Tibial nerve (tissue), 4 donors: ENCODE data around the gene TMEM234. TPM values are rescaled to one million over a fixed set of nuclear protein-coding genes. Genes with fewer than 3 reads are reported as not detected.
A peak's percentile ranks its signal among the peaks of the same experiment; 100 is the strongest.

Source experiments
- DNase-seq, 2 donors: peaks; one replicate each; pipeline ENCODE4 v3.0.0-alpha.2; 2019; ENCODE audit warnings: low spot score in 2 of 2
- H3K27ac ChIP-seq, 4 donors: fragments of 200-600 bp; sonication (generic) in 3 of 4; one replicate each; pipeline ENCODE4 v1.5.1; 2017 to 2019; ENCODE audit warnings: mild to moderate bottlenecking in 1 of 4
- H3K27me3 ChIP-seq, 2 donors: fragments of 200-600 bp; sonication (generic) in 1 of 2; one replicate each; pipeline versions ENCODE4 v1.5.1 to v1.6.0; 2017 to 2019
- H3K36me3 ChIP-seq, 3 donors: fragments of 200-600 bp; sonication (generic); one replicate each; pipeline ENCODE4 v1.5.1; 2018 to 2019
- H3K4me1 ChIP-seq, 4 donors: fragments of 200-600 bp; sonication (generic) in 3 of 4; one replicate each; pipeline ENCODE4 v1.5.1; 2017 to 2019
- H3K4me3 ChIP-seq, 4 donors: fragments of 200-600 bp; sonication (generic) in 3 of 4; one replicate each; pipeline ENCODE4 v1.5.1; 2017 to 2019; ENCODE audit warnings: mild to moderate bottlenecking in 1 of 4, moderate library complexity in 1 of 4
- H3K9me3 ChIP-seq, 4 donors: fragments of 200-600 bp; sonication (generic) in 3 of 4; one replicate each; pipeline ENCODE4 v1.5.1; 2017 to 2019
- CTCF ChIP-seq, 5 experiments: fragments of 200-600 bp in 3 of 5; fragments of 450-650 bp in 2 of 5; sonication (generic) in 3 of 5; IDR thresholded peaks; one replicate each; pipeline ENCODE4 v1.5.1; 2016 to 2019; ENCODE audit warnings: antibody characterized with exemption in 5 of 5, mild to moderate bottlenecking in 3 of 5, moderate library complexity in 2 of 5
- EP300 ChIP-seq, 2 donors: sonication (generic); formaldehyde crosslinking; IDR thresholded peaks; one replicate each; pipeline ENCODE4 v1.6.1; 2017; ENCODE audit warnings: antibody characterized with exemption in 2 of 2, mild to moderate bottlenecking in 1 of 2
- POLR2A ChIP-seq, 2 donors: fragments of 450-650 bp; IDR thresholded peaks; one replicate each; pipeline ENCODE4 v1.6.1; 2017; ENCODE audit warnings: antibody characterized with exemption in 2 of 2, mild to moderate bottlenecking in 2 of 2, moderate library complexity in 2 of 2
- WGBS, 2 donors: methylation state at CpG; one replicate each; pipeline ENCODE4 v1.1.5; 2018; 5-methylcytosine and 5-hydroxymethylcytosine counted together
- total RNA-seq, 4 donors: library from RNA; depleted of rRNA; stranded (reverse); fragments of >200 nt; gene quantifications; one replicate each; pipeline ENCODE4 v1.1.0, GENCODE V29; 2016

TMEM234 gene
- total RNA-seq, 4 donors from 2014 or later, result 22.5 to 29.0 (median 26.3) TPM

- Histone ChIP-seq H3K27me3 (no peaks in the 10 kb centered on the region), H3K4me3 (peak overlapping the region in 3 of 4 donors; percentile 75 to 82 (median 77)), H3K4me1 (peaks cover 2 to 57% (median 28%) of the 10 kb centered on the region in 4 donors), H3K36me3 (peaks cover 0 to 46% (median 4%) of the 10 kb centered on the region in 3 donors), H3K9me3 (no peaks in the 10 kb centered on the region), H3K27ac (peak overlapping the region in 3 of 4 donors; percentile 87 to 97 (median 96))
- TF ChIP-seq POLR2A (IDR thresholded peaks at IDR 0.05) (no peak), CTCF (IDR thresholded peaks at IDR 0.05) (no peak), EP300 (IDR thresholded peaks at IDR 0.05) (no peak)
- DNase-seq, result no peak
- 57 to 75% methylated on average over 9 of the region's 9 CpGs for WGBS, 2 donors
These were observed 41.1 kb downstream of the TMEM234 start for GRCh38 chr1:32181065-32181464.

- TF ChIP-seq EP300 (IDR thresholded peaks at IDR 0.05) (no peak), CTCF (IDR thresholded peaks at IDR 0.05) (no peak), POLR2A (IDR thresholded peaks at IDR 0.05) (no peak)
These were observed 41.7 kb downstream of the TMEM234 start for GRCh38 chr1:32180186-32181060.

GRCh38 chr1:32179443-32180185, 42.5 kb downstream of the TMEM234 start, which contains the start of gene TXLNA:
TSS of gene TXLNA (plus strand) at chr1:32179675. CDS start at chr1:32180346, 671 bp downstream.
- Histone ChIP-seq H3K36me3 (peaks cover 0 to 38% (median 4%) of the 10 kb centered on the region in 3 donors), H3K9me3 (no peaks in the 10 kb centered on the region), H3K27me3 (no peaks in the 10 kb centered on the region), H3K4me1 (peaks cover 2 to 48% (median 28%) of the 10 kb centered on the region in 4 donors), H3K4me3 (peak within 1 kb of the TSS; percentile 75 to 82 (median 80)), H3K27ac (peak within 1 kb of the TSS; percentile 87 to 97 (median 94))
- peak in 2 of 5 experiments; percentile 45 to 46 for TF ChIP-seq CTCF (IDR thresholded peaks at IDR 0.05)
- TF ChIP-seq EP300 (IDR thresholded peaks at IDR 0.05), result peak; percentile 78 to 89
- TF ChIP-seq POLR2A (IDR thresholded peaks at IDR 0.05), result peak; percentile 50 to 56
- WGBS, 2 donors, result 0 to 1% methylated on average over 13 to 54 of the region's 79 CpGs
- peak; percentile 92 for DNase-seq

More at GRCh38 chr1:32180186-32181060, 41.7 kb downstream of the TMEM234 start:
- Histone ChIP-seq H3K9me3 (no peaks in the 10 kb centered on the region), H3K36me3 (peaks cover 0 to 41% (median 4%) of the 10 kb centered on the region in 3 donors), H3K27ac (peak overlapping the region; percentile 87 to 97 (median 94)), H3K4me3 (peak overlapping the region; percentile 75 to 82 (median 80)), H3K4me1 (peaks cover 2 to 55% (median 28%) of the 10 kb centered on the region in 4 donors), H3K27me3 (no peaks in the 10 kb centered on the region)
- WGBS, 2 donors, result 5 to 6% methylated on average over 32 to 35 of the region's 36 CpGs
- DNase-seq, result peak in 1 of 2 donors; percentile 24

GRCh38 chr1:32179193-32179442, 43.0 kb downstream of the TMEM234 start:
- H3K9me3 ChIP-seq, result no peaks in the 10 kb centered on the region
- peaks cover 2 to 43% (median 27%) of the 10 kb centered on the region in 4 donors for H3K4me1 ChIP-seq
- TF ChIP-seq CTCF (IDR thresholded peaks at IDR 0.05) (no peak), POLR2A (IDR thresholded peaks at IDR 0.05) (no peak), EP300 (IDR thresholded peaks at IDR 0.05) (no peak)
- peaks cover 0 to 38% (median 4%) of the 10 kb centered on the region in 3 donors for H3K36me3 ChIP-seq
- no peaks in the 10 kb centered on the region for H3K27me3 ChIP-seq
- H3K4me3 ChIP-seq, result peak overlapping the region; percentile 75 to 82 (median 80)
- H3K27ac ChIP-seq, result peak overlapping the region; percentile 87 to 97 (median 94)
- 10% methylated on average over 7 of the region's 7 CpGs for WGBS, 2 donors
- DNase-seq, result no peak
